DOHH2 (cell line): Measurements from ENCODE around the gene RAPH1.

ENCODE experiments used
- H3F3A ChIP-seq: fragments of 200-600 bp; sonication (generic), shearing (Covaris generic); 2 replicates; pipeline ENCODE4 v1.6.0; 2016; ENCODE audit warnings: antibody characterized with exemption, mild to moderate bottlenecking; ENCODE audit not compliant: control insufficient read depth, insufficient read depth
- H3K27ac ChIP-seq: fragments of 200-600 bp; sonication (generic); 2 replicates; pipeline ENCODE4 v1.5.1; 2014; ENCODE audit warnings: low read depth, mild to moderate bottlenecking, low read length, moderate library complexity
- H3K27me3 ChIP-seq: fragments of 200-600 bp; sonication (generic); 2 replicates; pipeline ENCODE4 v1.6.1; 2014; ENCODE audit warnings: mild to moderate bottlenecking, low read length, mixed read lengths; ENCODE audit not compliant: control insufficient read depth
- H3K36me3 ChIP-seq: fragments of 200-600 bp; sonication (generic); 2 replicates; pipeline ENCODE4 v1.6.1; 2014; ENCODE audit warnings: mild to moderate bottlenecking, low read length, moderate library complexity, mixed read lengths; ENCODE audit not compliant: control insufficient read depth
- H3K4me1 ChIP-seq: fragments of 200-600 bp; sonication (generic); 2 replicates; pipeline ENCODE4 v1.6.1; 2014; ENCODE audit warnings: mild to moderate bottlenecking, low read length, mixed read lengths; ENCODE audit not compliant: control insufficient read depth
- H3K4me2 ChIP-seq: fragments of 200-600 bp; sonication (generic); 2 replicates; pipeline ENCODE4 v1.6.0; 2014; ENCODE audit warnings: mild to moderate bottlenecking, low read length, moderate library complexity
- H3K4me3 ChIP-seq: fragments of 200-600 bp; sonication (generic); 2 replicates; pipeline ENCODE4 v1.5.1; 2014; ENCODE audit warnings: mild to moderate bottlenecking, low read length, mixed read lengths
- H3K79me2 ChIP-seq: fragments of 200-600 bp; sonication (generic); 2 replicates; pipeline ENCODE4 v1.6.1; 2014; ENCODE audit warnings: mild to moderate bottlenecking, low read length, mixed read lengths; ENCODE audit not compliant: control insufficient read depth
- H3K9me2 ChIP-seq: fragments of 200-600 bp; sonication (generic); replicated peaks from 2 replicates; pipeline ENCODE4 v1.6.1; 2014; ENCODE audit warnings: mild to moderate bottlenecking, low read length, mixed read lengths; ENCODE audit not compliant: control insufficient read depth
- H3K9me3 ChIP-seq: fragments of 200-600 bp; sonication (generic); 2 replicates; pipeline ENCODE4 v1.6.1; 2014; ENCODE audit warnings: antibody characterized with exemption, low read length, mixed read lengths; ENCODE audit not compliant: control insufficient read depth, insufficient read depth
- H4K20me1 ChIP-seq: fragments of 200-600 bp; sonication (generic); 2 replicates; pipeline ENCODE4 v1.6.0; 2014; ENCODE audit warnings: low read depth, mild to moderate bottlenecking, antibody characterized with exemption, low read length, moderate library complexity; ENCODE audit not compliant: control insufficient read depth, insufficient read depth
- CTCF ChIP-seq: fragments of 200-600 bp; sonication (generic); IDR thresholded peaks from one replicate; pipeline ENCODE4 v1.5.1; 2014; ENCODE audit warnings: antibody characterized with exemption, mild to moderate bottlenecking, low read depth, low read length; ENCODE audit not compliant: poor library complexity, severe bottlenecking
- EZH2phosphoT487 ChIP-seq: fragments of 200-600 bp; sonication (generic); IDR thresholded peaks from 2 replicates; pipeline ENCODE4 v1.6.1; 2017; ENCODE audit warnings: borderline replicate concordance, mild to moderate bottlenecking, antibody characterized with exemption, low read length, moderate library complexity, mixed read lengths

The RAPH1 gene

DNA sequence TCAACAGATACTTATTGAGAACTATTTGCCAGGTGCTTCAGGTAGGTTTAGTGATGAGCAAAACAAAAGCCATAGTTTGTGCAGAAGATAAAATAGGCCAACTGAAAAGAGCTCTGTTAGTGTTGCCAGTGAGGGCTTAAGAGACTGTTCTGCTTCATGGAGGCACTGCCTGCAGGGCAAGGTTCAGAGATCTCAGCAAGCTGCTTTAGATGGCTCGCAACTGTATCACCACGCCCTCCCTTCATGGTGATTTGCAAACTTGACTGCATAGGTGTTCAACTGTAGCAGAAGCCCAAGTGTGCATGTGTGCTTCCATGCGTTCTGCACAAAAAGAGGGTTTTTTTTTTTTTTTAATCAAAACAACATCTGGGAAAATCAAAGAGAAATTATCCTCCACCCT, 84.5 kb downstream of the RAPH1 start:
- TF ChIP-seq EZH2phosphoT487 (no peak), CTCF (no peak)
- no peaks in the 10 kb centered on the region for H3K36me3 ChIP-seq
- H3K4me2 ChIP-seq = no peak overlapping the region
- H3K4me3 ChIP-seq = no peak overlapping the region
- H3K79me2 ChIP-seq = no peaks in the 10 kb centered on the region
- H4K20me1 ChIP-seq = no peaks in the 10 kb centered on the region
- H3K4me1 ChIP-seq = no peaks in the 10 kb centered on the region
- no peak overlapping the region for H3K27ac ChIP-seq
- H3F3A ChIP-seq = no peaks in the 10 kb centered on the region
- no peaks in the 10 kb centered on the region for H3K9me3 ChIP-seq
- H3K9me2 ChIP-seq = no peaks in the 10 kb centered on the region
- H3K27me3 ChIP-seq = peaks cover 3% of the 10 kb centered on the region; the same call in 1 of the 2 replicates

DNA sequence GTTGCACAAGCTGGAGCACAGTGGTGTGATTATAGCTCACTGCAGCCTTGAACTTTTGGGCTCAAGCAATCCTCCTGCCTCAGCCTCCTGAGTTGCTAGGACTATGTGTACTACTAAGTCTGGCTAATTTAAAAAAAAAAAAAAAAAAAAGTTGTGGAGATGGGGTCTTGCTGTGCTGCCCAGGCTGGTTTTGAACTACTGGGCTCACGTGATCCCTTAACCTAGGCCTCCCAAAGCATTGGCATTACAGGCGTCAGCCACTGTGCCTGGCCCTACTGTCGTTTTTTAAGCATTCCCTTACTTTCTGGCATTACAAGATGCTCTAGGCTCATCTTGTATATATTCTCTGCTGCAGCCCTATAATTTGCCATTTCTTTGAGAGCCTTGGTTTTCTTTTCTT, 88.3 kb downstream of the RAPH1 start:
- H3K9me3 ChIP-seq = no peaks in the 10 kb centered on the region
- no peak overlapping the region for H3K4me3 ChIP-seq
- no peak overlapping the region for H3K27ac ChIP-seq
- no peaks in the 10 kb centered on the region for H3F3A ChIP-seq
- H3K79me2 ChIP-seq = no peaks in the 10 kb centered on the region
- no peaks in the 10 kb centered on the region for H3K9me2 ChIP-seq
- H3K4me2 ChIP-seq = no peak overlapping the region
- no peak for TF ChIP-seq CTCF
- TF ChIP-seq EZH2phosphoT487 = no peak
- H3K4me1 ChIP-seq = no peaks in the 10 kb centered on the region
- H3K36me3 ChIP-seq = no peaks in the 10 kb centered on the region
- no peaks in the 10 kb centered on the region for H3K27me3 ChIP-seq
- H4K20me1 ChIP-seq = no peaks in the 10 kb centered on the region

GRCh38 chr2:203446071-203446481, 89.0 kb downstream of the RAPH1 start:
- Histone ChIP-seq H3F3A (no peaks in the 10 kb centered on the region), H3K4me2 (no peak overlapping the region), H3K79me2 (no peaks in the 10 kb centered on the region), H3K27me3 (no peaks in the 10 kb centered on the region), H3K27ac (no peak overlapping the region), H4K20me1 (no peaks in the 10 kb centered on the region), H3K9me2 (no peaks in the 10 kb centered on the region), H3K9me3 (no peaks in the 10 kb centered on the region), H3K36me3 (no peaks in the 10 kb centered on the region), H3K4me1 (no peaks in the 10 kb centered on the region), H3K4me3 (no peak overlapping the region)
- TF ChIP-seq EZH2phosphoT487 (no peak), CTCF (no peak)

DNA sequence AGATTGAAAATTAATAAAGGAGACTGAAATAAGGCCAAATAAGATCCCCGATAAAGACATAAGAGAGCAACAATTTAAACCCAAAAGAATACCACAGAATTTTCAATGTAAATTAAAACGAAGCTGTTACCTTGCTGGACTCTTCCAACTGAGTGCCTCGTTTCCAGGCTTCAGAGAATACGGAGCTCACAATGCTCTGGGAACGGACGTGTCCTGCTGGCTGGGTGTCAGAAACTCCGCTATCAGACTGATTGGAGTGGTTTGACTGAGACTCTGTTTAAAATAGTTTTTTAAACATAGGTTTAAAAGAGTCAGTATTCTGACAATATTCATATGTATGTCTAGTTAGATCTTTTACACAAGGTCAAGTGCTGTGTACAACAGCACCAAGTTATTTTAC, 90.4 kb downstream of the RAPH1 start:
- Histone ChIP-seq H3K4me1 (no peaks in the 10 kb centered on the region), H3F3A (no peaks in the 10 kb centered on the region), H3K4me2 (no peak overlapping the region), H3K4me3 (no peak overlapping the region), H3K27me3 (no peaks in the 10 kb centered on the region), H4K20me1 (no peaks in the 10 kb centered on the region), H3K79me2 (no peaks in the 10 kb centered on the region), H3K9me3 (no peaks in the 10 kb centered on the region), H3K27ac (no peak overlapping the region), H3K9me2 (no peaks in the 10 kb centered on the region), H3K36me3 (no peaks in the 10 kb centered on the region)
- TF ChIP-seq CTCF = no peak
- no peak for TF ChIP-seq EZH2phosphoT487
